ENCODE data around the gene GET4. TPM values are rescaled to one million over a fixed set of nuclear protein-coding genes. Genes with fewer than 3 reads are reported as not detected.

Gene GET4
- total RNA-seq, 6 experiments from 2014 or later: 15.6 to 38.3 (median 28.3) TPM

GRCh38 chr7:881441-882234, 5.3 kb downstream of the GET4 start:
- no peaks in the 10 kb centered on the region for H3K9me3 ChIP-seq
- TF ChIP-seq POLR2A (IDR thresholded peaks at IDR 0.05) (no peak), CTCF (IDR thresholded peaks at IDR 0.05) (no peak)
- H3K27ac ChIP-seq: peak overlapping the region in 1 of 3 donors; percentile 39
- WGBS (ENCODE audit: insufficient coverage, low coverage, low lambda C conversion rate, missing lambda C conversion rate): 85% methylated on average over 19 of the region's 20 CpGs
- H3K4me1 ChIP-seq: peaks cover 0 to 67% (median 19%) of the 10 kb centered on the region in 4 donors
- no peak for DNase-seq
- no peaks in the 10 kb centered on the region for H3K27me3 ChIP-seq
- intact Hi-C loops (cut with DNase I): loop anchor here in 1 of 2 donors (10.0 kb wide), 1 partner anchor 557 kb away; no protein-coding TSS in a partner anchor
- no peak for ATAC-seq
- H3K4me3 ChIP-seq: no peak overlapping the region
- peaks cover 0 to 6% (median 0%) of the 10 kb centered on the region in 4 donors for H3K36me3 ChIP-seq

GRCh38 chr7:882336-883035, 6.1 kb downstream of the GET4 start:
- no peak for TF ChIP-seq POLR2A (IDR thresholded peaks at IDR 0.05)
- no peak for TF ChIP-seq CTCF (IDR thresholded peaks at IDR 0.05)
- DNase-seq (peak in 2 of 3 donors; percentile 40 to 62), ATAC-seq (peak in 2 of 4 donors; percentile 5 to 7)
- H3K4me3 ChIP-seq: no peak overlapping the region
- 37% methylated on average over 9 of the region's 37 CpGs for WGBS (ENCODE audit: insufficient coverage, low coverage, low lambda C conversion rate, missing lambda C conversion rate)
- peaks cover 0 to 13% (median 3%) of the 10 kb centered on the region in 4 donors for H3K36me3 ChIP-seq
- intact Hi-C loops (cut with DNase I): loop anchor here in 1 of 2 donors (10.0 kb wide), 1 partner anchor 558 kb away; no protein-coding TSS in a partner anchor
- peak overlapping the region in 1 of 3 donors; percentile 39 for H3K27ac ChIP-seq
- H3K9me3 ChIP-seq: no peaks in the 10 kb centered on the region
- no peaks in the 10 kb centered on the region for H3K27me3 ChIP-seq
- peaks cover 0 to 75% (median 19%) of the 10 kb centered on the region in 4 donors for H3K4me1 ChIP-seq

- 63% methylated on average over 34 of the region's 50 CpGs for WGBS (ENCODE audit: insufficient coverage, low coverage, low lambda C conversion rate, missing lambda C conversion rate)
- Histone ChIP-seq H3K27me3 (no peaks in the 10 kb centered on the region), H3K27ac (peak overlapping the region in 1 of 3 donors; percentile 39), H3K4me3 (no peak overlapping the region), H3K36me3 (peaks cover 0 to 21% (median 4%) of the 10 kb centered on the region in 4 donors), H3K9me3 (no peaks in the 10 kb centered on the region), H3K4me1 (peaks cover 0 to 82% (median 22%) of the 10 kb centered on the region in 4 donors)
- TF ChIP-seq POLR2A (IDR thresholded peaks at IDR 0.05) (no peak), CTCF (IDR thresholded peaks at IDR 0.05) (peak in 1 of 4 donors; percentile 11)
- intact Hi-C loops (cut with DNase I): loop anchor here in 1 of 2 donors (10.0 kb wide), 1 partner anchor 559 kb away; no protein-coding TSS in a partner anchor
- DNase-seq: peak in 2 of 3 donors; percentile 33 to 65
- ATAC-seq: peak; percentile 11 to 36 (median 24)
Observed at GRCh38 chr7:883055-884021, 7.0 kb downstream of the GET4 start.

Data from right lobe of liver (tissue), 6 donors.